DND-41 (cell line): Measurements from ENCODE around the gene SIRT3.
A peak's percentile ranks its signal among the peaks of the same experiment; 100 is the strongest.

Source experiments
- ATAC-seq: fragments of 200-7000 bp; cut with Tn5 transposase; 3 replicates; pipeline ENCODE4 v1.9.1; 2021; ENCODE audit warnings: low read depth; ENCODE audit not compliant: insufficient read depth
- DNase-seq: peaks from one replicate; pipeline ENCODE4 v3.0.0-alpha.2; 2020
- H2AFZ ChIP-seq: 2 replicates; pipeline ENCODE4 v1.6.0; 2012; ENCODE audit warnings: low read depth, low read length
- H3K27ac ChIP-seq: 2 replicates; pipeline ENCODE4 v1.5.1; 2012; ENCODE audit warnings: low read length, inconsistent platforms
- H3K27me3 ChIP-seq: fragments of 200-600 bp; sonication (generic); 2 replicates; pipeline ENCODE4 v1.6.0; 2012; ENCODE audit warnings: low read length, mild to moderate bottlenecking, inconsistent platforms; ENCODE audit not compliant: insufficient read depth, poor library complexity
- H3K36me3 ChIP-seq: 2 replicates; pipeline ENCODE4 v1.5.1; 2012; ENCODE audit warnings: low read length, inconsistent platforms; ENCODE audit not compliant: insufficient read depth
- H3K4me1 ChIP-seq: 2 replicates; pipeline ENCODE4 v1.5.1; 2012; ENCODE audit warnings: mild to moderate bottlenecking, low read length; ENCODE audit not compliant: insufficient read depth
- H3K4me2 ChIP-seq: 2 replicates; pipeline ENCODE4 v1.6.0; 2012; ENCODE audit warnings: mild to moderate bottlenecking, moderate library complexity, low read length, inconsistent platforms; ENCODE audit not compliant: insufficient read depth
- H3K4me3 ChIP-seq, 2 experiments: fragments of 200-600 bp in 1 of 2; shearing (Covaris generic) in 1 of 2; 2 replicates each; pipeline ENCODE4 v1.5.1; 2012 to 2016; ENCODE audit warnings: inconsistent platforms in 2 of 2, low read length in 2 of 2, mild to moderate bottlenecking in 2 of 2, low read depth in 1 of 2, moderate library complexity in 1 of 2
- H3K79me2 ChIP-seq: 2 replicates; pipeline ENCODE4 v1.6.0; 2012; ENCODE audit warnings: low read length, inconsistent platforms; ENCODE audit not compliant: insufficient read depth
- H3K9ac ChIP-seq: 2 replicates; pipeline ENCODE4 v1.6.0; 2012; ENCODE audit warnings: low read depth, mild to moderate bottlenecking, inconsistent platforms, low read length, moderate library complexity
- H3K9me3 ChIP-seq: 2 replicates; pipeline ENCODE4 v1.5.1; 2012; ENCODE audit warnings: low read length, moderate library complexity, mild to moderate bottlenecking, inconsistent platforms; ENCODE audit not compliant: insufficient read depth, severe bottlenecking
- H4K20me1 ChIP-seq: 2 replicates; pipeline ENCODE4 v1.6.0; 2012; ENCODE audit warnings: low read length; ENCODE audit not compliant: insufficient read depth
- EZH2 ChIP-seq: IDR thresholded peaks from 3 replicates; pipeline ENCODE4 v1.6.1; 2012; ENCODE audit warnings: borderline replicate concordance, low read depth, mild to moderate bottlenecking, moderate library complexity, low read length, inconsistent platforms; ENCODE audit not compliant: severe bottlenecking
- TF ChIP-seq, protein P1 (sequence below): IDR thresholded peaks from 2 replicates; pipeline ENCODE4 v1.5.1; 2012; ENCODE audit warnings: borderline replicate concordance, low read length, moderate library complexity, mild to moderate bottlenecking; ENCODE audit not compliant: poor library complexity, severe bottlenecking; ENCODE audit errors: extremely low read depth

SIRT3 gene

DNA sequence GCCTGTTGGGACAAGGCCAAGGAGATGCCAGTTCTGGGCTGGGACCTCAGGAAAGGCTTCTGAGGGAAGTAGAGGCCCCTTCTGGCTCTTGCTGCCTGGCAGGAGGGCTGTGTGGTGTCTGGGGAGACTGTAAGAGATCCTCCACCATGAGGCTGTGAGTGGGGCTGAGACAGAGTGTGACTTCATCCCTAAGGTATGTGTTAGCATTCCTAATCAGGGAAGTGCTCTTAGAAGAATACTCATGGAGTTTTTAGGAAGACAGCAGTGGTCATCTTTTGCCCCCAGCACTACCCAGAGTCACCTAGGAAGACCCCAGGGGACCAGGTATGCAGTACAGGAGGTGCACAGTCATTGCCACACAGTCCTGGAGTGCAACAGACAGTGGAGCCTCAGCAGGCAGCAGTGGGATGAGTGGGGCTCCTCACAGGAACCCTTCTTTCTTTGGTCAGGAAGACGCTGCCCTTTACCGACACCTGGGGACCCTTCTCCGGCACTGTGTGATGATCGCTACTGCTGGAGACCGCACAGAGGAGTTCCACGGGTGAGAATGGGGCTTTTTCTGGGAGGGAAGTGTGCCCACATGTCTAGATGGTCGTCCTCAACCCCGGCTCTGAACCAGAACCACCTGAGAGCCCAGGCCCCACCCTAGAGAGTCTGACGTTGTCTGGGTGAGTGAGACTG is 25.9 kb downstream of the SIRT3 start:
- H3K9ac ChIP-seq: peak overlapping the region; percentile 91

DNA sequence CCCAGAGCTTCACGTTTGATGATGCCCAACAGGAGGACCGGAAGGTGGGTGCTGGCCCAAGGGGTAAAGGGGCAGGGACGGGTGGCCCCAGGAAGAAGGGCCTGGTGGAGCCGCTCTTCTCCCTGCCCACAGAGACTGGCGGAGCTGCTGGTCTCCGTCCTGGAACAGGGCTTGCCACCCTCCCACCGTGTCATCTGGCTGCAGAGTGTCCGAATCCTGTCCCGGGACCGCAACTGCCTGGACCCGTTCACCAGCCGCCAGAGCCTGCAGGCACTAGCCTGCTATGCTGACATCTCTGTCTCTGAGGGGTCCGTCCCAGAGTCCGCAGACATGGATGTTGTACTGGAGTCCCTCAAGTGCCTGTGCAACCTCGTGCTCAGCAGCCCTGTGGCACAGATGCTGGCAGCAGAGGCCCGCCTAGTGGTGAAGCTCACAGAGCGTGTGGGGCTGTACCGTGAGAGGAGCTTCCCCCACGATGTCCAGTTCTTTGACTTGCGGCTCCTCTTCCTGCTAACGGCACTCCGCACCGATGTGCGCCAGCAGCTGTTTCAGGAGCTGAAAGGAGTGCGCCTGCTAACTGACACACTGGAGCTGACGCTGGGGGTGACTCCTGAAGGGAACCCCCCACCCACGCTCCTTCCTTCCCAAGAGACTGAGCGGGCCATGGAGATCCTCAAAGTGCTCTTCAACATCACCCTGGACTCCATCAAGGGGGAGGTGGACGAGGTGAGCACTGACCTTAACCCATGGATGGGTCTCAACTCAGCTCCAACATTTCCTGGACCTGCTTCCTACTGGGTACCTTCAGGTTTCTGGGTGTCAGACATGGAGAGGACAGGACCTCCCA is 26.6 kb downstream of the SIRT3 start:
- Histone ChIP-seq H3K9ac (peak overlapping the region; percentile 91), H3K79me2 (peaks cover 60% of the 10 kb centered on the region), H3K4me2 (peak overlapping the region; percentile 89), H2AFZ (no peak overlapping the region), H3K4me3 (peak overlapping the region; percentile 85 to 89; a peak in 3 of 4 replicates), H3K27ac (peak overlapping the region; percentile 96), H3K36me3 (peaks cover 69% of the 10 kb centered on the region), H3K9me3 (no peaks in the 10 kb centered on the region), H3K27me3 (no peaks in the 10 kb centered on the region), H3K4me1 (peaks cover 48% of the 10 kb centered on the region), H4K20me1 (peaks cover 65% of the 10 kb centered on the region)
- TF ChIP-seq EZH2: no peak
- TF ChIP-seq, protein P1, sequence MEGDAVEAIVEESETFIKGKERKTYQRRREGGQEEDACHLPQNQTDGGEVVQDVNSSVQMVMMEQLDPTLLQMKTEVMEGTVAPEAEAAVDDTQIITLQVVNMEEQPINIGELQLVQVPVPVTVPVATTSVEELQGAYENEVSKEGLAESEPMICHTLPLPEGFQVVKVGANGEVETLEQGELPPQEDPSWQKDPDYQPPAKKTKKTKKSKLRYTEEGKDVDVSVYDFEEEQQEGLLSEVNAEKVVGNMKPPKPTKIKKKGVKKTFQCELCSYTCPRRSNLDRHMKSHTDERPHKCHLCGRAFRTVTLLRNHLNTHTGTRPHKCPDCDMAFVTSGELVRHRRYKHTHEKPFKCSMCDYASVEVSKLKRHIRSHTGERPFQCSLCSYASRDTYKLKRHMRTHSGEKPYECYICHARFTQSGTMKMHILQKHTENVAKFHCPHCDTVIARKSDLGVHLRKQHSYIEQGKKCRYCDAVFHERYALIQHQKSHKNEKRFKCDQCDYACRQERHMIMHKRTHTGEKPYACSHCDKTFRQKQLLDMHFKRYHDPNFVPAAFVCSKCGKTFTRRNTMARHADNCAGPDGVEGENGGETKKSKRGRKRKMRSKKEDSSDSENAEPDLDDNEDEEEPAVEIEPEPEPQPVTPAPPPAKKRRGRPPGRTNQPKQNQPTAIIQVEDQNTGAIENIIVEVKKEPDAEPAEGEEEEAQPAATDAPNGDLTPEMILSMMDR: no peak
- no peak for ATAC-seq
- DNase-seq: no peak

More for the DNA sequence above, 25.9 kb downstream of the SIRT3 start:
- Histone ChIP-seq H3K4me1 (peaks cover 46% of the 10 kb centered on the region), H3K36me3 (peaks cover 69% of the 10 kb centered on the region), H3K4me3 (peak overlapping the region in 1 of 2 experiments; percentile 89; a peak in 2 of 4 replicates), H2AFZ (no peak overlapping the region), H3K27ac (peak overlapping the region; percentile 96; the same call in 1 of the 2 replicates), H3K9me3 (no peaks in the 10 kb centered on the region), H3K4me2 (peak overlapping the region; percentile 89), H4K20me1 (peaks cover 62% of the 10 kb centered on the region), H3K27me3 (no peaks in the 10 kb centered on the region), H3K79me2 (peaks cover 56% of the 10 kb centered on the region)
- DNase-seq (no peak), ATAC-seq (no peak)
- TF ChIP-seq EZH2: no peak
- TF ChIP-seq, protein P1: no peak

DNA sequence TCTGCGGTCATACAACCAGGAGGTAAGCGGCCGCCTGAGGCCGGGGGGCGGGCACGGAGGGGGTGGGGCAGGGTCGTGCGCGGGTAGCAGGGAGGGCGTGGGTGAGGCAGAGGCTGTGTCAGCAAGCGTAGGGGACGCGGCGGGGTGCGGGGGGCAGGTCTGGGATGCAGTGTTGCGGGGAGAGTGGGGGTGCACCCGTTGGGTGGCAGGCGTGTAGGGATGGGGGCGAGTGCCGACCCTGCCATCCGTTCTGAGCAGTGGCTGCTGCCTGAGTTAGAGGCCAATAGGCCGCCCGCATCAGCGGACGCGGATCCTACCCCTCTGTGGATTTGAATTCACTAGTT is 27.3 kb downstream of the SIRT3 start:
- Histone ChIP-seq H3K4me3 (peak overlapping the region; percentile 85 to 89; a peak in 3 of 4 replicates), H2AFZ (peak overlapping the region; percentile 63; the same call in 1 of the 2 replicates), H3K36me3 (peaks cover 69% of the 10 kb centered on the region), H3K4me1 (peaks cover 48% of the 10 kb centered on the region), H3K79me2 (peaks cover 60% of the 10 kb centered on the region), H3K4me2 (peak overlapping the region; percentile 89), H3K9ac (peak overlapping the region; percentile 91), H3K9me3 (no peaks in the 10 kb centered on the region), H3K27me3 (no peaks in the 10 kb centered on the region), H3K27ac (peak overlapping the region; percentile 96), H4K20me1 (peaks cover 66% of the 10 kb centered on the region)
- no peak for TF ChIP-seq EZH2
- TF ChIP-seq, protein P1: no peak
- DNase-seq: no peak
- ATAC-seq: peak; percentile 18; the same call in 2 of the 3 replicates
